Stimulated activated naive CD8-positive, alpha-beta T cell treated with anti-CD3 and anti-CD28 coated beads, Interleukin-15, amount 100 ng/mL, for 72 hours (primary cell): ENCODE data around the gene HDAC11.
A peak's percentile ranks its signal among the peaks of the same experiment; 100 is the strongest.

Experiments
- ATAC-seq: fragments of 150-1000 bp; cut with Tn5 transposase; 2 replicates; pipeline ENCODE4 v1.10.0; 2021; ENCODE audit warnings: mild to moderate bottlenecking, moderate library complexity
- DNase-seq, 2 donors: peaks; one replicate each; pipeline ENCODE4 v3.0.0; 2021 to 2022
- H3K27ac Mint-ChIP-seq, 2 donors: one replicate each; pipeline ENCODE4 v1.8.0; 2022; ENCODE audit warnings: mild to moderate bottlenecking in 2 of 2, mixed read lengths in 2 of 2, moderate library complexity in 2 of 2
- H3K27me3 Mint-ChIP-seq: one replicate; pipeline ENCODE4 v1.8.0; 2022; ENCODE audit warnings: mixed read lengths
- H3K4me1 Mint-ChIP-seq: one replicate; pipeline ENCODE4 v1.8.0; 2022; ENCODE audit warnings: mild to moderate bottlenecking, mixed read lengths
- H3K4me3 Mint-ChIP-seq, 2 donors: one replicate each; pipeline ENCODE4 v1.8.0; 2022; ENCODE audit warnings: mild to moderate bottlenecking in 2 of 2, mixed read lengths in 2 of 2, moderate library complexity in 1 of 2
- H3K9me3 Mint-ChIP-seq, 2 donors: one replicate each; pipeline ENCODE4 v1.8.0; 2022; ENCODE audit warnings: mixed read lengths in 2 of 2

HDAC11 gene

GRCh38 chr3:13507247-13507569, 27.1 kb downstream of the HDAC11 start:
- H3K4me1 Mint-ChIP-seq = no peaks in the 10 kb centered on the region
- H3K9me3 Mint-ChIP-seq = no peaks in the 10 kb centered on the region
- no peak overlapping the region for H3K4me3 Mint-ChIP-seq
- no peak overlapping the region for H3K27ac Mint-ChIP-seq
- no peak for DNase-seq
- no peaks in the 10 kb centered on the region for H3K27me3 Mint-ChIP-seq
- ATAC-seq = no peak

GRCh38 chr3:13507570-13508339, 27.6 kb downstream of the HDAC11 start:
- Mint-ChIP-seq H3K27ac (no peak overlapping the region), H3K4me1 (no peaks in the 10 kb centered on the region), H3K4me3 (no peak overlapping the region), H3K9me3 (no peaks in the 10 kb centered on the region), H3K27me3 (no peaks in the 10 kb centered on the region)
- DNase-seq (no peak), ATAC-seq (no peak)

GRCh38 chr3:13508496-13508895, 28.4 kb downstream of the HDAC11 start:
- ATAC-seq = no peak
- Mint-ChIP-seq H3K4me3 (no peak overlapping the region), H3K9me3 (no peaks in the 10 kb centered on the region), H3K4me1 (no peaks in the 10 kb centered on the region), H3K27me3 (no peaks in the 10 kb centered on the region), H3K27ac (peak overlapping the region in 1 of 2 donors; percentile 62)
- no peak for DNase-seq

GRCh38 chr3:13509059-13509815, 29.1 kb downstream of the HDAC11 start:
- no peak overlapping the region for H3K4me3 Mint-ChIP-seq
- H3K4me1 Mint-ChIP-seq = no peaks in the 10 kb centered on the region
- H3K27ac Mint-ChIP-seq = no peak overlapping the region
- H3K27me3 Mint-ChIP-seq = no peaks in the 10 kb centered on the region
- ATAC-seq = peak; percentile 24
- DNase-seq = no peak
- no peaks in the 10 kb centered on the region for H3K9me3 Mint-ChIP-seq

GRCh38 chr3:13509816-13510192, 29.7 kb downstream of the HDAC11 start:
- Mint-ChIP-seq H3K27ac (no peak overlapping the region), H3K27me3 (no peaks in the 10 kb centered on the region), H3K4me3 (no peak overlapping the region), H3K9me3 (no peaks in the 10 kb centered on the region), H3K4me1 (no peaks in the 10 kb centered on the region)
- DNase-seq (no peak), ATAC-seq (no peak)

- H3K27me3 Mint-ChIP-seq = no peaks in the 10 kb centered on the region
- DNase-seq (no peak), ATAC-seq (no peak)
- H3K27ac Mint-ChIP-seq = no peak overlapping the region
- H3K4me1 Mint-ChIP-seq = no peaks in the 10 kb centered on the region
- no peaks in the 10 kb centered on the region for H3K9me3 Mint-ChIP-seq
- H3K4me3 Mint-ChIP-seq = no peak overlapping the region
These were observed 32.3 kb downstream of the HDAC11 start for GRCh38 chr3:13512451-13512850.

GRCh38 chr3:13513051-13513912, 33.2 kb downstream of the HDAC11 start:
- Mint-ChIP-seq H3K4me1 (no peaks in the 10 kb centered on the region), H3K27ac (peak overlapping the region in 1 of 2 donors; percentile 34), H3K27me3 (no peaks in the 10 kb centered on the region), H3K4me3 (no peak overlapping the region), H3K9me3 (no peaks in the 10 kb centered on the region)
- DNase-seq (no peak), ATAC-seq (no peak)

- ATAC-seq (no peak), DNase-seq (no peak)
- no peaks in the 10 kb centered on the region for H3K9me3 Mint-ChIP-seq
- H3K4me1 Mint-ChIP-seq = no peaks in the 10 kb centered on the region
- H3K27ac Mint-ChIP-seq = no peak overlapping the region
- no peaks in the 10 kb centered on the region for H3K27me3 Mint-ChIP-seq
- H3K4me3 Mint-ChIP-seq = no peak overlapping the region
These were observed 33.9 kb downstream of the HDAC11 start for GRCh38 chr3:13513913-13514517.

- ATAC-seq (no peak), DNase-seq (no peak)
- no peaks in the 10 kb centered on the region for H3K27me3 Mint-ChIP-seq
- H3K27ac Mint-ChIP-seq = no peak overlapping the region
- no peaks in the 10 kb centered on the region for H3K4me1 Mint-ChIP-seq
- H3K9me3 Mint-ChIP-seq = no peaks in the 10 kb centered on the region
- no peak overlapping the region for H3K4me3 Mint-ChIP-seq
These were observed 34.7 kb downstream of the HDAC11 start for GRCh38 chr3:13514639-13515435.

GRCh38 chr3:13515786-13516759, 36.0 kb downstream of the HDAC11 start:
- no peak for DNase-seq
- no peak overlapping the region for H3K27ac Mint-ChIP-seq
- no peaks in the 10 kb centered on the region for H3K9me3 Mint-ChIP-seq
- no peak overlapping the region for H3K4me3 Mint-ChIP-seq
- H3K27me3 Mint-ChIP-seq = no peaks in the 10 kb centered on the region
- no peak for ATAC-seq
- H3K4me1 Mint-ChIP-seq = no peaks in the 10 kb centered on the region

GRCh38 chr3:13516760-13517135, 36.6 kb downstream of the HDAC11 start:
- ATAC-seq = no peak
- no peak overlapping the region for H3K4me3 Mint-ChIP-seq
- H3K9me3 Mint-ChIP-seq = peaks cover 0 to 5% of the 10 kb centered on the region in 2 donors
- DNase-seq = no peak
- no peak overlapping the region for H3K27ac Mint-ChIP-seq
- no peaks in the 10 kb centered on the region for H3K4me1 Mint-ChIP-seq
- H3K27me3 Mint-ChIP-seq = no peaks in the 10 kb centered on the region

- DNase-seq (no peak), ATAC-seq (no peak)
- Mint-ChIP-seq H3K9me3 (peaks cover 1 to 9% of the 10 kb centered on the region in 2 donors), H3K27ac (no peak overlapping the region), H3K4me3 (no peak overlapping the region), H3K27me3 (no peaks in the 10 kb centered on the region), H3K4me1 (no peaks in the 10 kb centered on the region)
These were observed 37.3 kb downstream of the HDAC11 start for GRCh38 chr3:13517253-13517977.

- Mint-ChIP-seq H3K4me1 (no peaks in the 10 kb centered on the region), H3K27me3 (no peaks in the 10 kb centered on the region), H3K4me3 (no peak overlapping the region), H3K9me3 (peaks cover 9% of the 10 kb centered on the region in 2 donors), H3K27ac (no peak overlapping the region)
- DNase-seq = no peak
- ATAC-seq = peak; percentile 20
These were observed 38.4 kb downstream of the HDAC11 start for GRCh38 chr3:13518516-13518953.
